A549 (cell line): ENCODE data around the gene HOXB7. TPM values are rescaled to one million over a fixed set of nuclear protein-coding genes. Genes with fewer than 3 reads are reported as not detected.
A peak's percentile ranks its signal among the peaks of the same experiment; 100 is the strongest.

Experiments
- ATAC-seq, 2 experiments: fragments of 200-7000 bp in 1 of 2; fragments of >200 bp in 1 of 2; cut with Nextera tagmentation in 1 of 2; cut with Tn5 transposase in 1 of 2; 3 replicates each; pipeline versions ENCODE4 v1.8.0 to v1.9.1; 2018 to 2020; ENCODE audit warnings: mild to moderate bottlenecking in 1 of 2, moderate library complexity in 1 of 2
- CTCF ChIA-PET: fragments of 300-600 bp; sonication (Branson Sonifier 250); formaldehyde crosslinking; extraction: SDS; loops from one replicate; lab custom pipeline; 2021; ENCODE audit warnings: antibody characterized with exemption, inconsistent platforms; lab: Yijun Ruan, JAX
- POLR2A ChIA-PET: fragments of 350-600 bp; formaldehyde crosslinking; extraction: SDS; loops from one replicate; lab custom pipeline; 2021; ENCODE audit warnings: antibody characterized with exemption, inconsistent platforms; lab: Yijun Ruan, JAX
- DNase-seq, 2 experiments: peaks; one replicate each; pipeline versions ENCODE4 v3.0.0 to v3.0.0-alpha.2; 2011 to 2016; ENCODE audit warnings: low read depth in 1 of 2, low spot score in 1 of 2
- FAIRE-seq: peaks from 2 replicates; lab custom pipeline; 2011; peaks lifted over from hg19 to GRCh38; lab: Jason Lieb, UNC
- H3K27ac ChIP-seq, 2 experiments: fragments of >200 bp; sonication (Bioruptor Twin); formaldehyde crosslinking; 3 replicates each; pipeline ENCODE4 v1.5.1; 2016 to 2017
- H3K4me1 ChIP-seq: fragments of >200 bp; sonication (Bioruptor Twin); formaldehyde crosslinking; 3 replicates; pipeline ENCODE4 v1.6.1; 2016
- H3K4me2 ChIP-seq: fragments of >200 bp; sonication (Bioruptor Twin); formaldehyde crosslinking; 3 replicates; pipeline ENCODE4 v1.6.1; 2016
- H3K4me3 ChIP-seq: fragments of >200 bp; sonication (Bioruptor Twin); formaldehyde crosslinking; 3 replicates; pipeline ENCODE4 v1.5.1; 2016
- H3K9me3 ChIP-seq: fragments of >200 bp; sonication (Bioruptor Twin); formaldehyde crosslinking; 3 replicates; pipeline ENCODE4 v1.6.1; 2016
- ATOH8 ChIP-seq: fragments of 250-450 bp; sonication (Bioruptor Pico); IDR thresholded peaks from 2 replicates; pipeline ENCODE4 v1.5.0; 2020; ENCODE audit warnings: low read depth, mild to moderate bottlenecking, moderate library complexity
- CBX2 ChIP-seq: fragments of 200-600 bp; sonication (generic); IDR thresholded peaks from 2 replicates; pipeline ENCODE4 v1.6.1; 2016; ENCODE audit warnings: low read depth, mild to moderate bottlenecking, borderline replicate concordance
- CEBPB ChIP-seq, 2 experiments: fragments of >200 bp in 1 of 2; sonication (Bioruptor Twin) in 1 of 2; formaldehyde crosslinking in 1 of 2; IDR thresholded peaks; 2 replicates each; pipeline ENCODE4 v1.6.1; 2012 to 2016
- E2F6 ChIP-seq: IDR thresholded peaks from 2 replicates; pipeline ENCODE4 v1.6.1; 2012; ENCODE audit warnings: low read depth, borderline replicate concordance
- EHMT2 ChIP-seq: fragments of 200-600 bp; sonication (generic); IDR thresholded peaks from 2 replicates; pipeline ENCODE4 v1.6.1; 2016; ENCODE audit warnings: antibody characterized with exemption, low read depth, mild to moderate bottlenecking, moderate library complexity
- ELK1 ChIP-seq: fragments of 150-350 bp; IDR thresholded peaks from 2 replicates; pipeline ENCODE4 v1.6.1; 2014; ENCODE audit warnings: low read depth, mild to moderate bottlenecking, low read length
- EP300 ChIP-seq, 2 experiments: fragments of >200 bp; sonication (Bioruptor Twin); formaldehyde crosslinking; IDR thresholded peaks; 2 replicates in 1 of 2; 3 replicates in 1 of 2; pipeline ENCODE4 v1.6.1; 2016 to 2017
- FOSB ChIP-seq: fragments of 250-450 bp; sonication (Bioruptor Pico); IDR thresholded peaks from 2 replicates; pipeline ENCODE4 v1.5.0; 2020; ENCODE audit warnings: mild to moderate bottlenecking, moderate library complexity
- FOSL2 ChIP-seq, 2 experiments: fragments of 450-650 bp in 1 of 2; fragments of >200 bp in 1 of 2; sonication (Bioruptor Twin) in 1 of 2; formaldehyde crosslinking; IDR thresholded peaks; 2 replicates each; pipeline versions ENCODE4 v1.5.0 to v1.6.1; 2016 to 2020; ENCODE audit warnings: mild to moderate bottlenecking in 1 of 2, moderate library complexity in 1 of 2
- GATA3 ChIP-seq: IDR thresholded peaks from 2 replicates; pipeline ENCODE4 v1.6.1; 2012; ENCODE audit warnings: borderline replicate concordance
- HDAC2 ChIP-seq: fragments of 200-600 bp; sonication (generic); IDR thresholded peaks from 2 replicates; pipeline ENCODE4 v1.6.1; 2016
- HEYL ChIP-seq: fragments of 250-450 bp; sonication (Bioruptor Pico); IDR thresholded peaks from 2 replicates; pipeline ENCODE4 v1.8.0; 2021; ENCODE audit warnings: mild to moderate bottlenecking, moderate library complexity
- HOXB13 ChIP-seq: fragments of 250-450 bp; sonication (Bioruptor Pico); IDR thresholded peaks from 2 replicates; pipeline ENCODE4 v1.5.0; 2020; ENCODE audit warnings: low read depth, mild to moderate bottlenecking, moderate library complexity
- JUN ChIP-seq, 2 experiments: fragments of >200 bp; sonication (Bioruptor Twin); formaldehyde crosslinking; IDR thresholded peaks; 2 replicates in 1 of 2; 3 replicates in 1 of 2; pipeline ENCODE4 v1.6.1; 2016 to 2017
- JUNB ChIP-seq: fragments of >200 bp; sonication (Bioruptor Twin); formaldehyde crosslinking; IDR thresholded peaks from 2 replicates; pipeline ENCODE4 v1.6.1; 2016
- KDM5A ChIP-seq: fragments of 200-600 bp; sonication (generic); IDR thresholded peaks from 2 replicates; pipeline ENCODE4 v1.6.1; 2016; ENCODE audit warnings: antibody characterized with exemption, mild to moderate bottlenecking
- MAX ChIP-seq: IDR thresholded peaks from 2 replicates; pipeline ENCODE4 v1.6.1; 2012
- MAZ ChIP-seq: fragments of 150-350 bp; IDR thresholded peaks from 2 replicates; pipeline ENCODE4 v1.6.1; 2014; ENCODE audit warnings: antibody characterized with exemption, low read depth, low read length, borderline replicate concordance
- PHF8 ChIP-seq: fragments of 200-600 bp; sonication (generic); IDR thresholded peaks from 2 replicates; pipeline ENCODE4 v1.6.1; 2016; ENCODE audit warnings: low read depth, mild to moderate bottlenecking, antibody characterized with exemption, moderate library complexity, borderline replicate concordance
- POLR2A ChIP-seq: IDR thresholded peaks from 2 replicates; pipeline ENCODE4 v1.6.1; 2012; ENCODE audit warnings: mild to moderate bottlenecking, low read length
- RNF2 ChIP-seq: fragments of 200-600 bp; sonication (generic); IDR thresholded peaks from 2 replicates; pipeline ENCODE4 v1.6.1; 2016; ENCODE audit warnings: low read depth, mild to moderate bottlenecking, antibody characterized with exemption, moderate library complexity, borderline replicate concordance
- SMC3 ChIP-seq: fragments of >200 bp; sonication (Bioruptor Twin); formaldehyde crosslinking; IDR thresholded peaks from 3 replicates; pipeline ENCODE4 v1.6.1; 2018; ENCODE audit warnings: inconsistent platforms
- SREBF2 ChIP-seq: fragments of 450-650 bp; IDR thresholded peaks from 2 replicates; pipeline ENCODE4 v1.6.1; 2014; ENCODE audit warnings: mild to moderate bottlenecking, moderate library complexity
- TFCP2L1 ChIP-seq: fragments of 250-450 bp; sonication (Bioruptor Pico); IDR thresholded peaks from 2 replicates; pipeline ENCODE4 v1.5.0; 2021; ENCODE audit warnings: mild to moderate bottlenecking
- TP53 ChIP-seq: fragments of 250-450 bp; sonication (Bioruptor Pico); IDR thresholded peaks from 2 replicates; pipeline ENCODE4 v1.5.0; 2021; ENCODE audit warnings: mild to moderate bottlenecking, moderate library complexity
- ZFP36 ChIP-seq: fragments of 450-650 bp; IDR thresholded peaks from 2 replicates; pipeline ENCODE4 v1.6.1; 2014; ENCODE audit warnings: borderline replicate concordance; ENCODE audit not compliant: partially characterized antibody
- ZSCAN20 ChIP-seq: fragments of 250-450 bp; sonication (Bioruptor Pico); IDR thresholded peaks from 2 replicates; pipeline ENCODE4 v1.8.0; 2022; ENCODE audit warnings: mild to moderate bottlenecking, moderate library complexity
- WGBS: methylation state at CpG from one replicate; pipeline ENCODE4 v1.1.6; 2017; ENCODE audit errors: missing lambda C conversion rate; 5-methylcytosine and 5-hydroxymethylcytosine counted together
- polyA plus RNA-seq, 4 experiments: library from polyadenylated mRNA; depleted of rRNA in 3 of 4; stranded (reverse); fragments of >200 nt; fragmentation: RNase III in 1 of 4; extraction: RNeasy Plus Mini Kit Qiagen cat#74134 plus additional on column Dnase treatment in 1 of 4; gene quantifications; 2 replicates in 3 of 4; 3 replicates in 1 of 4; pipeline ENCODE4 v1.2.3, GENCODE V29; 2011 to 2017

Gene HOXB7
- polyA plus RNA-seq, 2 of the 4 experiments (the other 2 are of a cell fraction): 22.3 to 32.3 TPM

GRCh38 chr17:48615963-48616716 is 5.3 kb upstream of the HOXB7 start:
- DNase-seq: no peak
- Histone ChIP-seq H3K9me3 (no peaks in the 10 kb centered on the region), H3K4me1 (peaks cover 12% of the 10 kb centered on the region), H3K4me3 (no peak overlapping the region), H3K27ac (no peak overlapping the region), H3K4me2 (no peak overlapping the region)
- ChIA-PET POLR2A (no interaction called here), CTCF (interaction anchor here (0.7 to 4.8 kb wide), 12 partner anchors 15 to 590 kb away, joined by 3 to 37 read pairs (median 4); no protein-coding TSS in a partner anchor)
- 75% methylated on average over 17 of the region's 17 CpGs for WGBS
- TF ChIP-seq MAZ (no peak), POLR2A (no peak), FOSL2 (IDR thresholded peaks at IDR 0.05) (no peak), FOSL2 (CRISPR knock-in tag; IDR thresholded peaks at IDR 0.05) (no peak), TFCP2L1 (no peak), ZFP36 (no peak), PHF8 (no peak), SREBF2 (no peak), RNF2 (no peak), EHMT2 (no peak), CBX2 (no peak), HEYL (no peak)
- ATAC-seq: no peak
- no peak for FAIRE-seq

- Histone ChIP-seq H3K4me3 (peak within 1 kb of the TSS; percentile 74), H3K27ac (peak within 1 kb of the TSS; percentile 93 to 99), H3K4me2 (peak within 1 kb of the TSS; percentile 98), H3K9me3 (no peaks in the 10 kb centered on the region), H3K4me1 (peaks cover 12% of the 10 kb centered on the region)
- peak in 1 of 2 experiments; percentile 39 for DNase-seq
- FAIRE-seq: no peak
- ChIA-PET CTCF (interaction anchor here (0.8 to 4.8 kb wide), 21 partner anchors 8 to 597 kb away, joined by 3 to 37 read pairs (median 4); partner anchors contain the start of gene HOXB9), POLR2A (interaction anchor here (2.9 kb wide), 1 partner anchor 10 kb away, joined by 30 read pairs; the partner anchor contains the start of gene HOXB9)
- ATAC-seq: no peak
- no peak for TF ChIP-seq JUN (IDR thresholded peaks at IDR 0.05)
- TF ChIP-seq ATOH8 (CRISPR knock-in tag): no peak
- TF ChIP-seq CBX2: no peak
- TF ChIP-seq JUNB: no peak
- no peak for TF ChIP-seq MAZ
- TF ChIP-seq ZSCAN20: no peak
- WGBS: 66% methylated on average over 41 of the region's 41 CpGs
These were observed 4.5 kb upstream of the HOXB7 start, which contains the start of gene HOXB8 for GRCh38 chr17:48615047-48615962. Gene HOXB8, minus strand, starts transcription at chr17:48615292. Its CDS starts 588 bp downstream, at chr17:48614704.

- Histone ChIP-seq H3K4me1 (peaks cover 20% of the 10 kb centered on the region), H3K27ac (peak overlapping the region; percentile 93 to 99), H3K4me2 (peak overlapping the region; percentile 98), H3K4me3 (peak overlapping the region; percentile 74), H3K9me3 (no peaks in the 10 kb centered on the region)
- ChIA-PET CTCF (interaction anchor here (0.8 to 3.0 kb wide), 22 partner anchors 9 to 596 kb away, joined by 3 to 17 read pairs (median 4); partner anchors contain the start of gene HOXB9), POLR2A (interaction anchor here (0.6 to 2.9 kb wide), 5 partner anchors 11 to 566 kb away, joined by 3 to 30 read pairs (median 4); partner anchors contain the start of genes HOXB9 and NFE2L1)
- 1% methylated on average over 49 of the region's 55 CpGs for WGBS
- DNase-seq (peak; percentile 64 to 71), FAIRE-seq (no peak), ATAC-seq (peak; percentile 27 to 54)
- TF ChIP-seq ZFP36 (peak; percentile 21), GATA3 (no peak), CEBPB (IDR thresholded peaks at IDR 0.05) (no peak), FOSB (CRISPR knock-in tag) (no peak), ELK1 (no peak), HOXB13 (CRISPR knock-in tag) (no peak), MAX (peak; percentile 75; the same call in 1 of the 2 replicates), KDM5A (no peak), POLR2A (peak; percentile 55), EP300 (IDR thresholded peaks at IDR 0.05) (no peak), E2F6 (peak; percentile 40; the same call in 1 of the 2 replicates), CBX2 (no peak), TP53 (CRISPR knock-in tag) (no peak), HDAC2 (no peak), SMC3 (no peak)
These were observed 3.3 kb upstream of the HOXB7 start for GRCh38 chr17:48613862-48614694.
